ENCODE measurements around the gene COP1.
"Not testable (repeated sequence)": the region's sequence is repeated elsewhere in the genome, so short reads cannot be mapped to it uniquely, and the experiment has no call there.

Gene COP1

DNA sequence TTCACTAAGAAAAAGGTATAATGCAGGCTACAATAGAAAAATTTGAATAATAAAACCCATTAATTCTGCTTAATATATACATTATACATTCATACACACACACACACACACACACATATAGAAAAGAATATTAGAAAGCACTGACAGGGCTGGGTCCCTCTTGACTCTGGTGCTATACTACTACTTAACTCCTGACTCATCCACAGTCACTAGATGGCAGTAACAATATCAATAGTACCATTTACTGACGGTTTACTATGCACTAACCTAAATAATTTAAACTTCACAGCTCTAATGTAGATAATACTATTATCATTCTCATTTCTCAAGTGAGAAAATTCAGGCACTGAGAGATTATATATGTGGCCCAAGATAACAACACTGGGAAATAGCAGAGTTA, 87.5 kb downstream of the COP1 start:
- peak in 1 of 4 experiments; percentile 23 for DNase-seq

DNA sequence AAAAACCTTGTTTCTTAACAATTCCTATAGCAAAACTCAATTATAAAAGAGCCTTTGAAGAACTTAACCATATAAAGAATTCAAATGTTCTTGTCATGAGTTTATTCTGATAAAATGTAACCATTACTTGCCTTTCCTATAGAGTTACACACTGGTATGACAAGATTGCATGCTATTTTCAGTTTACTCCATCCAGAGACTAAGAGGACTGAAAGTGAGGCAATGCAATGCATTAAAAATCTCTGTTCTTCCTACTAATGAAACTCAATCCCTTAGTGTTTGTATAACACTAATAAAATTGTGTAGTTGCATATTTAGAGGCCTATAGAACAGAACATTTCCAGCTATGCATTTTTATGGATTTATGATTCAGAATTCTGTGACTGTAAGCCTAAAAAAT, 88.1 kb downstream of the COP1 start:
- DNase-seq, result no peak

DNA sequence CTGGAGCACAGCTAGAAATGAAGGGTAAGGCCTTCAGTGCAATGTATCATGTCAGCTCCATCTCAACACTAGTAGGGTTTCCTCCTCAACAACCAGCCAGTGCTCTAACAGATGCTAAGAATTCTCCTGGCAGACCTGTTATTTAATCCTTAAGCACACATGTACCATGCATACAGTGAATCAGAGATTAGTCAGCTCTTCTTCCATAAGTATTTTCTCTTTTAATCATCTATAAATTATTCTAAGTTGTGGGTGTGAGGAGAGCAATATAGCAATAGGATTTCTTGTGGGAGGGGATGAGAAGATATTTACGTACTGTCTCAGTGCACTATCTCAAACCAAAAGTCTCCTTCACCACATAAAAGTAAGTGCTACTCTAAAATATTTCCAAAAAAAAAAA, 95.3 kb downstream of the COP1 start:
- no peak for DNase-seq

DNA sequence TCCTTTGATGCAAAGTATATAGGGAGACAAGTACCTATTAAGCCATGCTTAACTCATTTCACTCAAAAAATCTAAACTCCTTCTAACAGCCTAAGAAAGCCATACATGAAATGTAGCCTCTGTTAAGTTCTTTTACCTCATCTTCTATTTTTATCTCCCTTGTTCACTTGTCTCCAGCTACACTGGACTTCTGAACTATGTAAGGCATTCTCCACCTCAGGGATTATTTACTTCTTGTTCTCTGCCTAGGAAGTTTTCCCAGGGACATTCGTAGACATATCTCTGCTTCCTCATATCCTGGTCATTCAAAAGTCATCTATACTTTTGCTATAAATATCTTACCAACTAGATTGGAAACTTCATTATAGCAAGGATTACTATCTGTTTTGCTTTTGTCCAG, 96.9 kb downstream of the COP1 start:
- no peak for DNase-seq

DNA sequence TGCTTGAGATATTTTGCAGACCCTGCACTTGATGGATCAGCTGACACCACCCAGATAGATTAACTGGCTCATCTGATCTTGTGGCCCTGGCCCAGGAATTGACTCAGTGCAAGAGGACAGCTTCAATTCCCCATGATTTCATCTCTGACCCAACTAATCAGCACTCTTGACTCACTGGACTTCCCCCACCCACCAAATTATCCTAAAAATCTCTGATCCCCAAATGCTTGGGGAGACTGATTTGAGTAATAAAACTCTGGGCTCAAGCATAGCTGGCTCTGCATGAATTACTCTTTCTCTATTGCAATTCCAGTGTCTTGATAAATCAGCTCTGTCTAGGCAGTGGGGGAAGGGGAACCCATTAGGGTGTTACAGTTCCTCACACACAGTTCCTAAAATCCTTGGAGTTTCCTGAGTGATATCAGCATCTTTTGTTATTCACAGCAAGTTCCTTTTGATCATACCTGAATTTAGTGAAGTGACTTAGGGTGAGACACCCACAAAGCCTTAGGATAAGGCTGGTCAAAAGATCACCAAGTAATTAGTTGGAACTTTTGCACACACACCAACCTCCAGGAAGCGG, 104.2 kb downstream of the COP1 start:
- peak; percentile 44 to 72 (median 57) for DNase-seq

DNA sequence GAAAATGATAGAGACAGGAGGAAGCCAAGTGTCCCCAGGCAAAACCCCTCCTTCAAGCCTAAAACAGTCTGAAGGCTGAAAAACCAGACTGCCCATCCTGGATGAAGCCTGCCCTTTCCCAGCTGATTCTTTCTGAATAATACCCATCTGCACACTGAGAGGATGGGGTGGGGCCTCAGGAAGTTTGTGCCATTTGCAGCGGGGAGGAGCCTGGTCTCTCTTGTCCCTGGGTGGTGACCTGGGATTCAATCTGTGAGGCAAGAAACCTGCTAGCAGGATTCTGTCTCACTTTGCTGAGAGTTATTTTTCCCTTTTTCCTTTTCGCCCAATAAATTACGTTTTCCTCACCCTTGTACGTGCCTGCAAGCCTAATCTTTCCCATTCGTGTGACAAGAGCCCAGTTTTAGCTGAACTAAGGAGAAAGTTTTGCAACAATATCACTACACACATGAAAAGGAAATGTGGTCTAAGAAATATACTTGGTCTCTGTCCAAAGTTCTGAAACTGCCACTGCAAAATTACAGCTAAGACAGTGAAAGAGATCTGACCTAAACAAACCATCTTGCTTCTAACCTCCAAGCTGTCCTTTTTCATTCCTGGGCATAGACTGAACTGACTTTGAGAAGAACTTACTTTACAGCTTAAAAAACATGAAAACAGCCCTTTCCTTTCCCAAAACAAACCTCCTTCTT, 105.0 kb downstream of the COP1 start:
- peak; percentile 4 to 38 (median 16) for DNase-seq

DNA sequence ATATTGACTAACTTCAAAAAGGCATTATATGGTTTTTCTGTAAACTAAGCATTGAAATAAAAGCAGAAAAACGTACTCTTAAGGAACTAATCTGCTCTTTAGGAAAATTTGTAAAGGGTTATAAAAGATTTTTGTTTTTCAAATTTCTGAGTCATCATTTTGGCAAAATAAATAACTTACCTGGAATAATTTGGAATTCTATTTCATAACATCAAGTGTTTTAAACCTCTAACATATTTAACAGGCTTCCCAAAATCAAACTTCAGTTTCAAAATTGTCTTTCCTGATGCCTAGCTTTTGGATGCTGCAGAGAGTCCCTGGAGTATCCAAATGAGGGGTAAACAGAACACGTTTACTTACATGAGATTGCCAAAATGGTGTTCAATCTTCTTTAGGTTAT, 108.5 kb downstream of the COP1 start:
- no peak for DNase-seq

DNA sequence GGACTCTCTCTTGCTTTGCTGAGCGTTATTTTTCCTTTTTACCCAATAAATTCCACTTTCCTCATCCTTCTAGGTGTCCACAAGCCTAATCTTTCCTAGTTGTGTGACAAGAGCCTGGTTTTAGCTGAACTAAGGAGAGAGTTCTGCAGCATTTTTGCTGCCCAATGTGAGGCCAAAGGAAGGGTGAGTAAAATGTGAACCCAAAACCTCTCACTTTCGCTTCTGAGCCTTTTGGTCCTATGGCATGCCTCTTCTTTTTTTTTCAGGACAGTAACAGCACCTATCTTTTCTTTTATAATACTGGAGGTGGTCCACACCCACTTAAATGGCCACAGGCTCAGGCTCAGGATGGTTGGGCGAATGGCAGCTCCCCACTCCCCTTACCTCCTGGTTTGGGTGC, 111.1 kb downstream of the COP1 start:
- DNase-seq, result no peak

DNA sequence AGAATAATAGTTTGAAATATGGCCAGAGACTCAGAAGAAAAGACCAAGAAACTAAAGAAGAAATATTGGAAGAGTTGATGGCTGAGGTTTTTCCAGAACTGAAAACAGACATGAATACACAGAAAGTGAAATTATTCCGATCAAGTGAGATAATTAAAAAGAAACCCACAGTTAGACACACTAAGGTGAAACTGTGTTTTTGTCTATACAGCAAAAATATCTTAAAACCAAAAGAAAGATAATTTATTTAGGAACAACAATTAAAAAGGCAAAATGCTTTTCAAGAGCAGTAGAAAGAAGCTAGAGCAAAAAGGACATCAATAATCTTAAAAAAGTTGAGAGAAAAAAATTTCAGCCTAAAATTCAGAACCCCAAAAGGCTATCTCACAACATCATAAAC, 116.3 kb downstream of the COP1 start:
- no peak for DNase-seq

DNA sequence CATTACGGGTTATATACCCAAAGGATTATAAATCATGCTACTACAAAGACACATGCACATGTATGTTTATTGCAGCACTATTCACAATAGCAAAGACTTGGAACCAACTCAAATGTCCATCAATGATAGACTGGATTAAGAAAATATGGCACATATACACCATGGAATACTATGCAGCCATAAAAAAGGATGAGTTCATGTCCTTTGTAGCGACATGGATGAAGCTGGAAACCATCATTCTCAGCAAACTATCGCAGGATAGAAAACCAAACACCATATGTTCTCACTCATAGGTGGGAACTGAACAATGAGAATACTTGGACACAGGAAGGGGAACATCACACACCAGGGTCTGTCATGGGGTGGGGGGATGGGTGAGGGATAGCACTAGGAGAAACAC, 119.3 kb downstream of the COP1 start:
- not testable (repeated sequence) for DNase-seq

DNA sequence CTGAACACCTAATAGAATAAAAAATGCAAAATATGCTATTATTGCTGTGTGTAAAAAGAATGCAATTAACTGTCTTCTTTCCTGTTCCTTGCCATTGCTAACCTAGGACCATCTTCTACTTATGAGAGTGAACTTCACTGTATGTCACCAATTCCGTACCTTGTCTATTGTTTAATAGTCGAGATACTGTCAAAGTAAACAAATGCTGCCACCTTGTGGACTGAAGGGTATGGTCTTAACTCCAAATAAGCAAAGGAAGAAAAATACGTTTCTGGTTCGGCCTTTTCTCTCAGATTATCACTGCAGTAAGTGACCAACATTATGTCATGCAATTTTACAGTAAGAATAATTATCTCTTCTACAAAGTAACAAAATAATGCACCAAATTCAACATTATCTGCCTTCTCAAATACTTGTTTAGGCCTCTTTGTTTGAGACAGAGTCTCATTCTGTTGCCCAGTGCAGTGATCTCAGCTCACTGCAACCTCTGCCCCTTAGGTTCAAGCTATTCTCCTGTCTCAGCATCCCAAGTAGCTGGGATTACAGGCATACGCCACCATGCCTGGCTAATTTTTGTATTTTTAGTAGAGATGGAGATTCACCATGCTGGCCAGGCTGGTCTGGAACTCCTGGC, 133.4 kb downstream of the COP1 start:
- peak; percentile 35 to 65 (median 54) for DNase-seq

DNA sequence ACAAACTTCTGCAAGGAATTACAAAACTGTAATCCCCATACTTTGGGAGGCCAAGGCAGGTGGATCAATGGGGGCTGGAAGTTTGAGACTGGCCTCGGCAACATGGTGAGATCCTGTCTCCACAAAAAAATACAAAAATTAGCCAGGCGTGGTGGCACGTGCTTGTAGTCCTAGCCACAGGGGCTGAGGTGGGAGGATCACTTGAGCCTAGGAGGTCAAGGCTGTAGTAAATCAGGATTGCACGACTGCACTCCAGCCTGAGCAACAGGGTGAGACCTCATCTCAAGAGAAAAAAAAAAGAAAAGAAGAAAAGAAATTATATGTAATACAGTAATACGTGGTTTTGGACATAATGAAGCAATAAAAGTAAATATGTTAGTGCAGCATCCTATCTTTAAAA, 138.2 kb downstream of the COP1 start:
- no peak for DNase-seq

DNA sequence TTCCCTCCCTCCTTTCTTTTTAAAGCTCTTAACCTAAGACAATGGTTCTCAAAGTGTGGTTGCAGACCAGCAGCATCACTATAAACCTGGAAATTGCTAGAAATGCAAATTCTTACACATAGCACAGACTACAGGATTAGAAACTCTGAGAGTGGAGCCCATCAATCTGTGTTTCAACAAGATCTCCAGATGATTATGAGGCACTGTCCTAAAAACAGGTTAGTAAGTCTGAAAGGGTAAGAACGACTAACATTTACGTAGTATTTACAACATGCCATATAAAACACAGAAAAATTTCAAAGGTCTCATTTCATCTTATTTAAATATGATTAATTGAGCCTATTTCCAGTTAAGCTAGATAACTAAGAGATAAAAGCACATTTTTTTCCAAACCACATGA, 138.8 kb downstream of the COP1 start:
- no peak for DNase-seq

DNA sequence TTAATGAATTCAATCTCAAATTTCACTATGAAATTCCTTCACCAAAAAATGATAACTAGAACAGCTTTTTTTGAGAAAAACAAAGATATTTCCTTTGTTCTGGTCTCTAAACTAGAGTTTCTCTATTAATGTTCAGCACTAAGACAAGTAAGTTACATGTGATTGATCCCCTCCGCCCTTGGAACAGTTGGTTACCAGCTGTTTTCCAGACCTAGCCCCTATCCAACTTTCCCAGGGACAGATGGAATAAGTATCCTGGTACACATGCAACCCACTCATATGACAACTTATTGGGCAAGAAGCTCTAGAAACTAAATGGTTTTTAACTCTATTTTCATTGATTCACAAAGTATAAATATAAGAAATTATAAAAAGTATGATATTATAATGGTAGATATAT, 140.4 kb downstream of the COP1 start:
- no peak for DNase-seq

DNA sequence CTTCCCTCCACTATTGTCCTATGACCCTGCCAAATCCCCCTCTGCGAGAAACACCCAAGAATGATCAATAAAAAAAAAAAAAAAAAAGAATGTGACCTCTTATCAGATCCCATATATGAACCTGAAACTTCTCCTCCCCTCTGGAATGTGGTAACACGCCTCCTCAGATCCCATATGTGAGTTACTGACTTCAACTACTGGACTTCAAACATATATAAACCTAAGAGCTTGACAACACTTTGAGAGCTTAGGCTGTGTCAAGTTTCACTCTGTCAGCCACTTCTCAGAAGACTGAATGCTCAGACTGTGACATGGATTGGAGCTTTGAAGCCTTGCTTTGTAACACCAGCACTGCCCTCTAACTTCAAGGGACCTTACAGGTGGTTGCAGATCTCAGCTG, 148.4 kb downstream of the COP1 start:
- no peak for DNase-seq

DNA sequence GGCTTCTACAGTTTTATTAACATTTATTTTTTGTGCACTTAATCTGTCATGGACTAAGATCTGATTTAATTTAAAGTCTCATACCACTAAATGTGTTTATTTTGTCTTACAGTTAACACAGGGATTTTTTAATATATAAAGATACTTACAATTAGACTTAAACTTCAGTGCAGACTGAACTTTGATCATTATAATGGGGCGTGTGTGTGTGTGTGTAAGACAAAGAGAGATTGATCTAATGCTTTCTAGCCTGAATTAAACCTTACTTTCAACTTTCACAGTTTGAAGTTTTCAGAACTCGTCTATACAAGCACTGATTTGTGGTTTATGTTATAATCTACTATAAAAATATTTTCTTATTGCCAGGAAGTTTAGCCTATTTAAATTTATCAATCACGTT, 150.8 kb downstream of the COP1 start:
- no peak for DNase-seq

DNA sequence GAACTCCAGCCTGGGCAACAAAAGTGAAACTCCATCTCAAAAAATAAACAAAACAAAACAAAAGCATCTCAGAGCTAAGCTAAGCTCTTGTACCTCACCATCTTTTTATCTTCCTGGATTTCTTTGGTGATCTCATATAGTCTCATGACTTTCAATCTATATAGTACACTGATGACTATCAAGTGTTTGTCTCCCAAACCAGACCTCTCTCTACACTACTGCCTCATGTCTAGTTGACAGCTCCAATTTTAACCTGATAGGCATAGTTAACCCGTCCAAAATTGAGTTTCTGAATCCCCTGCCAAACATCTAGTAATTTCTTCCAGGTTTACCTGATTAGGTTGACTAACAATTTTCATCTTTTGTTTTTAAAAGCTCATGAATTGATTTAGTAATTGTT, 151.7 kb downstream of the COP1 start:
- no peak for DNase-seq

DNA sequence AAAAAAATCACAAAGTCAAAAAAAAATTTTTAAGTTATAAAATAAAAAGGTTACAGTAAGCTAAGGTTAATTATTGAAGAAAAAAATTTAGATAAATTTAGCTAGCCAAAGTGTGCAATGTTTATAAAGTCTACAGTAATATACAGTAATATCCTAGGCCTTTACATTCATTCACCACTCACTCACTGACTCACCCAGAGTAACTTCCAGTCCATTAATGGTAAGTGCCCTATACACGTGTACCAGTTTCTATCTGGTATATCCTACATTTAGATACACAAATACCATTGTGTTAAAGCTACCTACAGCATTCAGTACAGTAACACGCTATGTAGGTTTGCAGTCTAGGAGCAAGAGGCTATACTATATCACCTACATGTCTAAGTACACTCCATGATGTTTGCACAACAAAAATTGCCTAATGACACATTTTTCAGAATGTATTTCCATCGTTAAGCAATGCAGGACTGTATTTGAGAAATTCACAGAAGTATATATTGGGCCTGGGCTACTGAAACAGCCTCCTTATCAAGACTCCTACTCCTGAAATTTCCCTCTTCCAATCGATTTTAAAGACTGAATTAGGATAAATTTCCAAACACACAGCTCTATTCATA, 155.1 kb downstream of the COP1 start:
- DNase-seq, result peak in 2 of 4 experiments; percentile 32 to 37

DNA sequence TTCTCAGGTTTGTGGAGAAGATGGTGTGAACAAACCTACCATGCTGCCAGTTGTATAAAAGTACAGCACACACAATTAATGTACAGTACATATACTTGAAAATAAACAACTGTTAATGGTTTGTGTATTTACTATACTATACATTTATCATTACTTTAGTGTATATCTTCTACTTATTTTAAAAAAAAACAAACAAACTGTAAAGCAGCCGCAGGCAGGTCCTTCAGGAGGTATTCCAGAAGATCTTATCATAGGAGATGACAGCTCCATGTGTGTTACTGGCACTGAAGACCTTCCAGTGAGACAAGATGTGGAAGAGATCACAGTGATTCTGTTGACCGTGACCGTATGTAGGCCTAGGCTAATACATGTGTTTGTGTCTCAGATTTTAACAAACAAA, 155.7 kb downstream of the COP1 start:
- DNase-seq, result no peak

DNA sequence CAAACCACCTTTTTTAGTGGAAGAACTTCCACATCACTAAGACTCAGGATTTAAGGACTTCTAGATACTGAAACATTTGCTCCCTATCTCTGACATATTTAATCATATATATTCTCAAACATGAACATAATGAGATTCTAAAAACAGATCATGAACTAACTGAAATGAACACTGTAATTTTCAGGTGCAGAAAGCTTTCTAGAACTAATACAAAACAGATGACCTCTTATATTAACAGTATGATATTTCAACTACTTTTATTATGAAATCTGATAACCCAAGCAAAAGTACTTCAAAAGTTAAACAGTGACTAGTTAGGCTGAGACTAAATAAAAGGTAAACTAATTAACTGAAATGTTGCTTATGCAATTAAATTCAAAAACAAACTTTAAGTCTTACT, 157.5 kb downstream of the COP1 start:
- DNase-seq, result no peak

DNA sequence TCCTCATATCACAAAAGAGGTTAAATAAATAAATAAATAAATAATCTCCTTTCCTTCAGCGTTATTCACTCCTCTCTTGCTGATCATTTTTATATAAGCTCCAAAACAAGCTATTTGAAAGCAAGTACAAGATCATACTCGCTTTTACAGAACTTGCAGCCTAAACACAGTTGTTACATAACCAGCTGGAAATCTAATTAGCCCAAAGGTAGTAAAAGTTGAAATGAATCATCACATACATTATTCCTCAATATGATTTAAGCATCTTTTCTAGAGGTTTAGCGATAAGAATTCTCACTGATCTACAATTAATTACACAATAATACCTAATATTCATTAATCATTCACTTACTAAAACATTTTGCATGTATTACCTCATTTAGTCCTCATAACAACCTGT, 160.2 kb downstream of the COP1 start:
- no peak for DNase-seq

DNA sequence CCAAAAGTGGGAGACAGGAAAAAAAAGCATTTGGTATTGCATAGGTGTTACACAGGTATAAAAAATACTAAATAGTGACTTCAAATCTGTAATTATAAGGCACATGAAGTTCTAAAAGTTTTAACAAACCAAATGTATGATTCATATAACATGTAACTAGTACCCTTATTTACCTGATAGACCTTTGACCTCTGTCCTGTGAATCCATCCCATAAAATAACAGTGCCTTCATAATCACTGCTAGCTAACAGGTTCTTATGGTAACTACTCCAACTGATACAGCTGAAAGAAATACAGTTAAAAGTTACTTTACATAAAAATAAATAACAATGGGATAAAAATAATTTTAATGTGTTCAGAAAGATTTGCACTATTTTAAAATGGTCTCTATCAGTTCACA, 163.5 kb downstream of the COP1 start:
- DNase-seq, result no peak

DNA sequence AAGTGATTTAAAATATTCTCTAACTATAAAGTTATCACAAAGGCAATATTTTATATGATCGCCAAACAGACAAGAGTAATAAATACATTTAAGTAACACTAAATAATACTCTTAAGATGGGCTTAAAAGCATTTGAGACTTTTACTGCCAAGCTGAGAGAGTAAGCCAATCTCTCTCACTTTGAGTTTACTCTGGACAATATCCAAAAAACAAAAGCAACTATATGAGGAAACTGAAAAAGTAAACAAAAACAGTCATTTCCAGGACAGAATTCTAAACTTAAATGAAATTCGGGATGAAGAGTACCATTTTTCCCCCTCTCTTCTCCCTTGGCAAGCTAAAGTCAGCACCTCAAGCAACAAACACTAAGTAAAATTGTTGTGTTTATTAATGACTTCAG, 173.2 kb downstream of the COP1 start:
- DNase-seq, result no peak

DNA sequence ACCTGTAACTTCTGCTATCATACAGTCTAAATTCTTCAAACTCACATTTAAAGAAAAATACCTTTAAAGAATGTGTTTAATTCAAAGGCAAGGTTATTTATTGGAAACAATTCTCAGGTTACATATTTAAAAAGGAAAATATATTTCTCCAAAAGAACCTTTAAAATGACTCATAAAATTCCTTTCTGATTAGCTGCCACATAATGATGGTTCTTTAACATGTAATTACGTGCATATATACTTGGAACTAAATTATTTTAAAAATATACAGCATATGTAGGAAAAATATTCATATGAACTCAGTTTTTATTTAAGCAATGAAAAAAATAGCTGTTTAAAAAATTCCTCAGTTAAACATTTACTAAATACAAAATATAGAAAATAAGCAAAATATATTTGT, 173.6 kb downstream of the COP1 start:
- no peak for DNase-seq

Data from suppressor macrophage (primary cell).